GM19099 (cell line): ENCODE measurements around the gene TCEAL1.

Experiments
- POLR2A ChIP-seq: IDR thresholded peaks from 3 replicates; pipeline ENCODE4 v1.6.1; 2011; ENCODE audit warnings: low read depth; ENCODE audit not compliant: insufficient read length; ENCODE audit errors: extremely low read depth

TCEAL1 gene, protein sequence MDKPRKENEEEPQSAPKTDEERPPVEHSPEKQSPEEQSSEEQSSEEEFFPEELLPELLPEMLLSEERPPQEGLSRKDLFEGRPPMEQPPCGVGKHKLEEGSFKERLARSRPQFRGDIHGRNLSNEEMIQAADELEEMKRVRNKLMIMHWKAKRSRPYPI

DNA sequence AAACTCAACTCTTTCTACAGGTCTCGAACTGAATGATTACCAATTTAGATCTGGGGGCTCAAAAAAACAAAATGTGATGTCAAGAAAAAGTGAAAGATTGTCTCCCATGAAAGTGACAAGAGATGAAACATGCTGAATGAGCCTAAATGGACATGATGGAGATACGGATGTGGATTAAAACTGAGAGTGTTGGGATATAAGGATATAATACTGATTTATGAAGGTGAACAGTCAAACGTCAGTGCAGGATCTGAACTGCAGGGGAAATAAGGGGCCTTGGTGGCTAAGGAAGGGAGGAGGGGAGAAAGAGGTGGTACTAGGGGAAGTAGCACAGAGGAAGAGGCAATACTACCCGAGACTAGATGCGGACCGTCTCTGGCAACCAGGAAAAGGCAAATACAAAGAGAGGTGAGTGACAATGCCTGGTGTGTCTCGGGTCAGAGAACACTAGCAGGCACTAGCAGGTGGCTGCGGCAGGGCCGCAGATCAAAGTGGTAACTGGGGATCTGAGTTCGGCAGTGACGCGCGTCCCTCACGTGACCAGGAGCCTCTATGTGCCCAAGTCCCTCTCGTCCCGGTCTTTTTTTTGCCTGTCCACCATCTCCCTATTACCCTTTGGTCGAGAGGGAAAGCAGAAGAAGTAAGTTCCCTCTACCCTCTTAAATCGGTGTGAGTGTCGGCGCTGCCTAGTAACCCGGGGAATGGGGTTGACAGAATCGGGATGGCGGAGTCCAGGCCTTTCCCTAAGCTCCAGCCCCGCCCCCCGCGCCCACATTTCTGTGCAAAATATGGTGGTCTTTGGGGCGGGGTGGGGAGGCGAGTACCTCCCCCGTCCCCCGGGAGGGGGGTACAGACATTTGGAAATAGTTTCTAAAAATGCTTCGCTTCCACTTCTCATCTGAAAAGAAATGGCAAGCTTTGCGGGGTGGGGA, at the start of gene TCEAL1:
Gene TCEAL1 (plus strand): TSS at position 590 of the 932 bp plus-strand sequence. CDS start 942 bp downstream, outside the sequence.
- TF ChIP-seq POLR2A = peak; percentile 55

DNA sequence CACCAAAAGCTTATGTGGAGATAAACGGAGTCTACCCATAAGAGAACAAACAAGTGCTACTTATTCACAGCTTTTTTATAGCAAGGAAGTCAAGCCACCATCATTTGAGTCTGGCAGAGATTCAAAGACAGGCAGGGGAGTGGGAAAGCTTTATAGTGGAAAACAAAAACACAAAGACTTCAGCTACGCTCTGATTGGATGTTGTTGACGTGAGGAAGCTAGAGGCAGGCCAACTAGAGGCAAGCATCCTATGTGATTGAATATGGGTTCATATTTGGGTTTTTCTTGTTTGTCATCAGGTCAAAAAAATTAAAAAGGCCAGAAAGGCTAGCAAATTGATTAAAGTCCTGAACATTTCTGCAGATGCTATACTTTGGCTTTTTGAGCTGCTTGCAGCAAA, 44.2 kb upstream of the TCEAL1 start:
- TF ChIP-seq POLR2A = no peak

DNA sequence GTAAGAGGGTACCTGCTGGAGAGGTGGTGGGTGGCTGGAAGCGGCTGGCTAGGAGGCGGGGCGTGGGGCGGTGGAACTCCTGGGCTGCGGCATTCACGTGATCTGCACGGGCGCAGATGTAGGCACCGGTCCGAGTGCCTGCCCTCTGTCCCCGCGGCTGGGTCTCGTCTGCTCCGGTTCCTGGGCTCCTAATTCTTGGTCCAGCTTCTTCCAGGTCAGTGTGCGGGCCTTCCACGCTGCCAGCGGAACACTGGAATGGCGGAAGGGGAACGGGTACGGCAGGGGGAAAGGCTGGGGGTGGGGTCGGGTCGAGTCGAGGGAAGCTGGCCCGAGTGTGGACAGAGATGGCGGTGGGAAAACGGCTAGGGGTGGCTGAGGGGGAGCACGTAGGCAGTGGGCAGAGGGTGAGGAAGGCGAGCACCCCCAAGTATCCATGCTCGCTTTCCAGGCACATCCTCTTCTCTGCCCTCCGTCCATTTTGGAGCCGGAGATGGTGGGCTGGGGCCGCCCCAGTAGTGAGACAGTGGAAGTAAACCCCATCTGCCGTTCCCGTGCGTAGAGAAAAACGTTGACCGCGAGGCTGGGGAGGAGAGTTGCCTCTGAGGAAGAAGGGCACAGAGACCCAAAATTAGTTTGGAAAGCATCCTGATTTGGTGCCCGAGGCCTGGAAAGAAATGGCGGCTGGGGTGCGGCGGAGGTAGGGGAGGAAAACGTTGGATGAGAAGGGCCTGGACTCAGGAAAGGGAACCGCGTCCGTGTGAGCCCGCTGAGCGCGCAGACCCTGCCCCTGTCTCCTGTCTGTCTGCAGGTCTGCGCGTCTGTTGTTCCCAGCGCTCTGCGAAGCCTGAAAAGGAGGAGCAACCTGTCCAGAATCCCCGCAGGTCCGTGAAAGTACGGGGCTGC, 43.1 kb upstream of the TCEAL1 start, which contains the start of gene TCEAL4:
Gene TCEAL4 (plus strand): TSS at position 105 of the 903 bp plus-strand sequence. CDS start 1,161 bp downstream, outside the sequence.
- TF ChIP-seq POLR2A = peak; percentile 56

DNA sequence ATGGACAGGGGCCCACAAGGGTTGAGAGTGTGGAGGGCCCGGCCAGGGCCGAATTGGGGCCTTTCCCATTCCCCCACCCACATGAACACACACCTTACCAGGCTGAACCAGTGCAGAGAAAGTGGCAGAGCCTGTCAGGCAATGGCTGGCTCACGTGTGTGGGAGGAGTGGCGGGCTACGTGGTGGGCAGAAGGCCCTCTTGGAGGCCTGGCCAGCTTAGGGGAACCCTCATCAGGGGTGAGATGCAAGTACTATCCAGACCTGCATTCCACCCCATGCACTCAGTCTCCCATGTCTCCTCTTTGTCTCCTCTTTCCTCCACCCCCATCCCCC, 42.5 kb upstream of the TCEAL1 start:
- TF ChIP-seq POLR2A = no peak

DNA sequence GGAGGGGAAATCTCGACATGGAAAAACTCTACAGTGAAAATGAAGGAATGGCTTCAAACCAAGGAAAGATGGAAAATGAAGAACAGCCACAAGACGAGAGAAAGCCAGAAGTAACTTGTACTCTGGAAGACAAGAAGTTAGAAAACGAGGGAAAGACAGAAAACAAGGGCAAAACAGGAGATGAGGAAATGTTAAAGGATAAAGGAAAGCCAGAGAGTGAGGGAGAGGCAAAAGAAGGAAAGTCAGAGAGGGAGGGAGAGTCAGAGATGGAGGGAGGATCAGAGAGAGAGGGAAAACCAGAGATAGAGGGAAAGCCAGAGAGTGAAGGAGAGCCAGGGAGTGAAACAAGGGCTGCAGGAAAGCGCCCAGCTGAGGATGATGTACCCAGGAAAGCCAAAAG, 42.1 kb upstream of the TCEAL1 start:
- no peak for TF ChIP-seq POLR2A

DNA sequence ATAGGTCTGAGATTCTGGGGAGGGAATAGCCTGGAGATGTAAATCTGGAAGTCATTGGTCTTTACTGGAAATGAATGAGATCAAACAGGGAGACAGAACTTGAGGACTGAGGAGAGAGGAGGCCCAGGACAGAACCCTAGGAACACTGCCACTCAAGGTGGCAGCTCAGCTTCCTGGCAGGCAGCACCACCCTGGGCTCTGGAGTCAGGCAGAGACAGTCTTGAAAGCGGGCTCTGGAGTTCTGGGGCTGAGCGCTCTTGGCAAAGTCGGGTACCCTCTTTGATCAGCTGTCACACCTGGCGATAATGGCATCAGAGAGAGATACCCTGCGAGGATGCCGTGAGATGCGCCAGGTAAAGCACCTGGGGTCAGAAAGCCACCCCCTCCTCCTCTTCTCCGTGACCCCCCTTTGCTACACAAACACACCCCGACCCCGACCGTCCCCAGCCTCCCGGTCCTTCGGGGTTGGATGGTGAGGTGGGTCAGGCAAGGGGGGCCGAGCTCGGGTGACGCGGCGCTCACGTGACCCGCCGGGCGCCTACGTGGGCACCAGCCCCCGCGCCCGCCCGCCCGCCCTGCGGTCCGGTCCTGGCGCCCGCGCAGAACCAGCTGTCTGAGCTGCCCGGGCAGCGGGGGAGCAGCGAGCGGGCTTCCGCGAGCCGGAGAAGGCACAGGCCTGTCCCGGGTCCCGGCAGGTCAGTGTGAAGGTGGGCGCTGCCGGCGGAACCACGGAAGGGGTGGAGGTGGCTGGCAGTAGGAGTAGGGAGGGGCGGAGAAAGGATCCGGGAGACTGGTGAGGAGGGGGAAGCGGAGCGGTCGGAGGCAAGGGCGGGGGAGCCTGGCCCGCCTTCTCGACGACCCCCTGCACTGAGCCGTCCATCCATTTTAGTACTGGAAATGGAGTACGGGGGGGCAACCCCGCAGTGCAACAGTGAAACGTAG, 21.1 kb upstream of the TCEAL1 start, which contains the start of gene TCEAL3:
Gene TCEAL3 (plus strand): TSS at position 600 of the 942 bp plus-strand sequence. CDS start 1,102 bp downstream, outside the sequence.
- TF ChIP-seq POLR2A = peak; percentile 47

DNA sequence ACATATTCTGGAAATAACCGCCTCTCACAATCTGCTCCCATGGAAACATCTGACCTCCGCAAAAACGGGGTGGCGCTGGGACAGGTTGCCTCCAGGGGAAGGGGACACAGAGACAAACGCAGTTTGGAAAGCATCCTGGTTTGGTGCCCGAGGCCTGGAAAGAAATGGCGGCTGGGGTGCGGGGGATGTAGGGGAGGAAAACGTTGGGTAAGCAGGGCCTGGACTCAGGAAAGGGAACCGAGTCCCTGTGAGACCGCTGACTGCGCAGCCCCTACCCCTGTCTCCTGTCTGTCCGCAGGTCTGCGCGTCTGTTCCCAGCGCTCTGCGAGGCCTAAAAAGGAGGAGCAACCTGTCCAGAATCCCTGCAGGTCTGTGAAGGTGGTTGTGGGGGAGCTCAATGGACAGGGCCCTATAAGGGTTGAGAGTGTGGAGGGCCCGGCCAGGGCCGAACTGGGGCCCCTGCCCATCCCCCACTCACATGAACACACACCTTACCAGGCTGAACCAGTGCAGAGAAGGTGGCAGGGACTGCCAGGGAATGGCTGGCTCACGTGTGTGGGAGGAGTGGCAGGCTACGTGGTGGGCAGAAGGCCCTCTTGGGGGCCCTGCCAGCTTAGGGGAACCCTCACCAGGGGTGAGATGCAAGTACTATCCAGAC, 20.3 kb upstream of the TCEAL1 start:
- no peak for TF ChIP-seq POLR2A

DNA sequence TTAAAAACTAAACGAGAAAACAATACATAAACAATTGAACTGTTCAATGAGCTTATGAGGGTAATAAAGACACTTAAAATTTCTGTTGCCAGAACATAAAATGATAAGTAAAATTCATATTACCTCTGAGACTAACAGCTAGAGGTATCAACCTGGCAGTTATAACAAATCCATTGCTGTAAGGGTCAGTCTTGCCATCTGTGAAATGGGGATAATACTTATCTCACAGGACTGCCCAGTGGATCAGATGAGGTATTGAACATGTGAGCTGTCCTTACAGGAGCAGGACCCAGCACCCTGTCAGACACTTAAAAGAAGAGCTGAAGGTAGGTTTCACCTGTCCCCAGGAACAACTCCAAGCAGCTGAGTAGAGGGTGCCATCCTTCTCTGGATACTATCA, 18.5 kb upstream of the TCEAL1 start:
- no peak for TF ChIP-seq POLR2A

DNA sequence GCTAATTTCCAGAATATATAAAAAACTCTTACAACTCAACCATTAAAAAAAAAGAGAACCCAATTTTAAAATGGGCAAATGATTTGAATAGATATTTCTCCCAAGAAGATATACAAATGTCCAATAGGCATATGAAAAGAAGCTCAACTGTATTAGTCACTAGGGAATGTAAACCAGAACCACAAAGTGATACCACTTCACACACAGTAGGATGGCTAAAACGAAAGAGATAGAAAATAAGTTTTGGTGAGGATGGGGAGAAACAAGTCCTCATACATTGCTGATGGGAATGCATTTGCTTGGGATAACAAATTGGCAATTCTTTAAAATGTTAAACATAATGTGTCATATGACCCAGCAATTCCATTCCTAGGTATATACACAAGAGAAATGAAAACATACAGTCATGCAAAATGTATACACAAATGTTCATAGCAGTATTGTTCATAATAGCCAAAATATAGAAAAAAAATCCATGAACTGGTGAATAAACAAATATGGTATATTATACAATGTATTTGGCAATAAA, 15.3 kb upstream of the TCEAL1 start:
- TF ChIP-seq POLR2A = no peak

DNA sequence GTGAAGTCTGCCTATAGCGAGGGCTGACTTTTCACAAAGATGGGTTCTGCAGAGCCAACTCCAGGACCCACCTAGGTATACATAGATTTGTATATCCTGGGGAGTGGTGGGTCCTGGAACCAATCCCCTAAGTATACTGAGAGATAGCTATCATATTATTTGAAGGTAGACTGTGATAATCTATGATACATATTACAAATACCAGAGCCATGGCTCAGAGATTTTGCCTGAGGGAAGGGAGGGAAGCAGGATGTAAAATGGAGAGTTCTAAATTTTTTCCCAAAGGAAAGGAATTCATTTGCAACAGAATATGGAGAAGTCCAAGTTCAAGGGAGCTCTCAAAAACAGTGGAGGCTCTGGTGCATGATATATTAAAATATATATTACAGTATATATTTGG, 13.8 kb upstream of the TCEAL1 start:
- no peak for TF ChIP-seq POLR2A

DNA sequence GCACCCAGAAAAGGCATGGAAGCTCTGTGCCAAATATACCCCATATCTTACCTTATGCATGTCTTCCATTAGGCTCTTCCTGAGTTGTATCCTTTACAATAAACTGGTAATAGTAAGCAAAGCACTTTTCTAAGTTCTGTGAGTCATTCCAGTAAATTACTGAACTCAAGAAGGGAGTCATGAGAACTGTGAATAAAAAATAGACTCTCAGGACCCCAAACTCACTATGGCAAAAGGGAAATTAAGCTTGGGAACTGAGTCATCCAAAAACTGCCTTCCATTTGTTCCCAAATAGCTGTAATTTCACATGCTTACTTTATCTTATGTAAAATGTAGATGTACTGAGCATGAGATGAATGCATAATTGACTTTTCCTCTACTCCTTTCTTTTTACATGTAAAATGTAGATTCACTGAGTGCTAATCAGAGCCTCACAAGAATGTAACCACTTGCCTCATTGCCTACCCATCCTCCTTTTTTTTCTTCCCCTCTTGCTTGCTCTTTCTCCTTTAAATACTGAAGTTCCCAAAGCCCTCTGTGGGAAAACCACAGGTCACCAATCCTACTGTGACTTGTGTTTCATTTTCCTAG, 12.9 kb upstream of the TCEAL1 start:
- TF ChIP-seq POLR2A = no peak

DNA sequence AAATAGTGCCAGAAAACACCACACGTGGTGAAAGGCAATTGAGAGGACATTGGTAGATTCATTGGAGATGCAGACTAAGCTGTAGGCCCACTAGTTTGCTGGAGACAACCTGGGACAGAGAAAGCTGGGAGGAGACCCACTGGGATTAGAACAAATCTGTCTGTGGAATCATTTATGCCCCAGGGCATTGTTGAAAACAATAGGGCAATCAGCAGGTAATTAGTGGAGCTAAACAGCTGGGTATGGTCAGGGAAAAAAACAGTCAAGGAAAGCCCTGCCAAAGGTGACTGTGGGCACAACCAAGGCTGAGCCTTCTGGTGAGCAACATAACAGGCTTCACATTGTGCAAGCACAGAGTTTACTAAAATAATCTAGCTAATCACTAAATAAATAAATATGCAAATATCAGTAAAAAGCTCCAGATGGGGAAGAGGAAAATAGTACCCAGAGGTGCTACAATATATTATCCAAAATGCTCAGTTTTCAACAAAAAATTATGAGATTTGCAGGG, 12.0 kb upstream of the TCEAL1 start:
- no peak for TF ChIP-seq POLR2A

DNA sequence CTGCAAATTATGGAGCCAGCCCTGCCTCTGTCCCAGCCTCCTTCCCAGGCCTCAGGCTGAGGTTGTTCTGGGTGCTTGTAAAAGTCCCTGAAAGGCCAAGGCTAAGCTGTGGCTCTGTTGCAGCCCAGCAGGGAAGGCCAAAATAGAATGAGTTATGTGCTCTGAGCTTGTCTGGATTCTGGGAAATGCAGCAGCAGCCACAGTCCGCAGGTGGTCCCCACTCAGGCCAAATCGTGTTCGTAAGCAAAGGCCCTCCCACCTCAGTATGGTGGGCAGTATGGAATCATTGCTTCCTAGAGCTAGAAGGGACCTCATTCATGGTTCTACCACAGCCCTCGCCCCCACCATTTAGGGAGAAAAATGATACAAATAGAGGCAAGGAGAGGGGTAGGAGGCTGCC, 4.7 kb upstream of the TCEAL1 start:
- no peak for TF ChIP-seq POLR2A
